NOMO-1 treated with dmso at 0.1 percent for 144 hours (cell line): ENCODE data around the gene PANX3.
"Not testable (repeated sequence)": the region's sequence is repeated elsewhere in the genome, so short reads cannot be mapped to it uniquely, and the experiment has no call there.

ENCODE experiments used
- DNase-seq: peaks from one replicate; lab custom pipeline; 2025; ENCODE audit not compliant: unreplicated experiment; lab: John Stamatoyannopoulos, UW

Gene PANX3

DNA sequence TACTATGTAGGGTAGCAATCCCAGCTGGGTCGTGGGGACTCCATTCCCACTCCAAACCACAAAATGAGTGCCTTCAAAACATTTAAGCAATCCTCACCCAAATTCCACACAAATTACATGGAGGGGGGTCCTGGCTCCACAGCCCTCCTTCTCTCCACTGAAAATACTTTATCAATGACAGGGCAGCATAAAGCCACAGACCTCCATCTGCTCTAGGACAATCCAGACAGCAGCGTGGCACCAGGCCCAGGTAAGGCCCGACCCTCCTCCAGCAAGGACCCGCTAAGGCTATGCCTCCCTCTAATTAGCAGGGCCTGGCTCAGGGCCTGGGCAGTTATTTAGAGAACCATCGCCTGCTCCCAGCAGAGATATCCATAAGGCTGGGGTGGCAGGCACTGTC lies at the start of gene PANX3:
PANX3 (plus strand) TSS at position 365 of the 400 bp plus-strand sequence. CDS start 129 bp downstream, outside the sequence.
- DNase-seq = no peak

DNA sequence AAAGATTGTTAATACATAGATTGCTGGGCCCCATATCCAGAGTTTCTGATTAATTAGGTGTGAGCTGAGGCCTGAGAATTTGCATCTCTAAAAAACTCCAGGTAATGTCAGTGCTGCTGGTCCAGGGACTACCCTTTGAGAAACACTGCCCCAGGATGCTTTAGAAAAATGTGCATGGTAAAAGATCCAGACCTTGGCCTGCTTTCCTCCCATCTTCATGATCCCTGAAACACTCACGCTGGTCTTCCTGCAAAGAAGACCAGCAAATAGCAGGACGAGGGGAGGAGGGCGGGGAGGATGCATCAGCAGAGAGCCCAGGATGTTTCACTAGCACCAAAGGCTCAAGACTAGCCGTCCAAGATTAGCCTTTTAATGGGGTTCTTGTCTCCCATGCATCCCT lies 41.5 kb upstream of the PANX3 start, which contains the start of gene OR8A1:
OR8A1 (plus strand) TSS at position 301 of the 400 bp plus-strand sequence. CDS start 123 bp downstream, outside the sequence.
- no peak for DNase-seq

DNA sequence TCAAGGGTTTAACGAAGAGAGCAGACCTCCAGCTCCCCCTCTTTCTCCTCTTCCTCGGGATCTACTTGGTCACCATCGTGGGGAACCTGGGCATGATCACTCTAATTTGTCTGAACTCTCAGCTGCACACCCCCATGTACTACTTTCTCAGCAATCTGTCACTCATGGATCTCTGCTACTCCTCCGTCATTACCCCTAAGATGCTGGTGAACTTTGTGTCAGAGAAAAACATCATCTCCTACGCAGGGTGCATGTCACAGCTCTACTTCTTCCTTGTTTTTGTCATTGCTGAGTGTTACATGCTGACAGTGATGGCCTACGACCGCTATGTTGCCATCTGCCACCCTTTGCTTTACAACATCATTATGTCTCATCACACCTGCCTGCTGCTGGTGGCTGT lies 41.1 kb upstream of the PANX3 start:
- DNase-seq = no peak

DNA sequence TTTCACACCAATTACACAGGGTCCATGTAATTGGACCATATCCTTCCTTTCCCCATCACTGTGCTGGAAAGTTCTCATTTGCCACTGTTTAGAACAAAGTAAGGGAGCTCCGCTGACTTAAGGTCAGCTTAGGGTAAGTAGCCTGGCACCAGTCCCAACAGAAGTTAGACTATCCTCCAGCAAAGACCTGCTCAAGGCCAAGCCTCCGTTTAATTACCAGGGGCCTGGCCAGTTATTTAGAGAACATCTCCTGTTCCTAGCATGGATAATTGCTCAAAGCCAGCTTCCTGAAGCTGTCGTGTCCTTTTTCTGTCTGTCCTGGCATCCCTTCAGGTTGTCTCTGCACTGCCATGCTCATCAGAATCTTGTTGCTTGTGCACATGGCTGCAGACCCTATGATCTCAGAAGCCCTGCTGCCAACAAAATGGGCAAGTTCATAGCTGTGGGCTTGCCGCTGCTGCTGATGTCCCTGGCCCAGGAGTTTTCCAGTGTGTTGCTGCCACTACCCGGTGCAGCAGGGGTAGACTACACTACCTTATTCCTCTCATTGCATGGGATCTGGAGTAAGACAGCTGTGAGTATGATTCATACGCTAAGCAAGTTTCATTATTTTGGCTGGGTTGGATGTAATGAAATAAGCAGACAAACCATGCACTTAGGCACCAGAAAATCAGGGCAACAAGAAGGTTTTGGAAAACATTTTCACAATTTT lies 33.4 kb upstream of the PANX3 start:
- DNase-seq = no peak

GRCh38 chr11:124578761-124579160 lies 32.5 kb upstream of the PANX3 start:
- no peak for DNase-seq

DNA sequence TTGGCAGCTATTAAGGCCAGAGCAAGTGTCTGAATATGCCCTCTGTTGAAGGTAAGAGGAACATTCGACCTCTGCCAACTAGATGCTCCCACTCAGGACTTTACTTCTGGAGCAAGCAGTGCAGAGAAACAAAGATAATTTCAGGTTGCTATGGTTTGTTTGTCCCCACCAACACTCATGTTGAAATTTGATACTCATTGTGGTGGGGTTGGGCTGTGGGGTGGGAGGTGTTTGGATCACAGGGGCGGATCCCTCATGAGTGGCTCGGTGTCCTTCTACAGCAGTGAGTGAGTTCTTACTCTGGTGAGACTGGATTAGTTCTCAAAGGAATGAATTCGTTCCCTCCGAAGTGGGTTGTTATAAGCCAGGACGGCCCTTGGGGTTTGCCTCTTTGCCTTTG lies 29.4 kb upstream of the PANX3 start:
- no peak for DNase-seq

DNA sequence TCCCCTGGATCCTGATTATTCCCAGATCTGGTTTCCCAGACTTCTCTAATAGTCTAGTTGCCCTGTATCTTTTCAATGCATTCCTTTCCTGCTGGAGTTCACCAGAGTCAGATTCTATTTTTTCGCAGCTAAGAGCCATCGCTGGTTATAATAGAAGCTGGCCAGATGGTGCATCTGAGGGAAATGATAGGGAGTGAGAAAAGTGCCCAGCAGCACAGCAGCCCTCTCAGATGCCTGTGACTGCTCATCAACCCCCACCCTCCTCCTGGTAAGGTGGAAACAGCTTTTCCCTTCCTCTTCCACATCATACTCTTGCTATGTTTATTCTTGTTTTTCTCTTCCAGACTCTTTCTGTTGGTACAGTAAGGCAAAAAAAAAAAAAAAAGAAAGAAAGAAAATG lies 28.7 kb upstream of the PANX3 start:
- DNase-seq = no peak

DNA sequence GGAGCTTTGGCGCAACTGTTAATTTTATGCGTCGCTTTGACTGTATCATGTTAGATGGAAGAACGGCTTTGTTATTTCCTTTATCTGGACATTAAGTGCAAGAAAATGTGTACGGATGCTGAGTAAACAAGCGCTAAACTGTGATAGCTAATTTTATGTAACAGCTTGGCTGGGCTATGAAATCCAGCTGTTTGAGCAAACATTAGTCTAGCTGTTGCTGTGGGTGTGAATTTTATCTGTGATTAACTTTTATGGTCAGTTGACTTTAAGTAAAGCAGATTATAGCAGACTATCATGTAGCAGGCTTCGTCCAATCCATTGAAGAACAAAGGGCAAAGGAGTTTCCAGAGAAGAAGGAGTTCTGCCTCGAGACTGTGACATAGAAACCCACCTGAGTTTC lies 27.4 kb upstream of the PANX3 start:
- no peak for DNase-seq

- DNase-seq = no peak
These were observed 26.4 kb upstream of the PANX3 start for GRCh38 chr11:124584681-124585372.

DNA sequence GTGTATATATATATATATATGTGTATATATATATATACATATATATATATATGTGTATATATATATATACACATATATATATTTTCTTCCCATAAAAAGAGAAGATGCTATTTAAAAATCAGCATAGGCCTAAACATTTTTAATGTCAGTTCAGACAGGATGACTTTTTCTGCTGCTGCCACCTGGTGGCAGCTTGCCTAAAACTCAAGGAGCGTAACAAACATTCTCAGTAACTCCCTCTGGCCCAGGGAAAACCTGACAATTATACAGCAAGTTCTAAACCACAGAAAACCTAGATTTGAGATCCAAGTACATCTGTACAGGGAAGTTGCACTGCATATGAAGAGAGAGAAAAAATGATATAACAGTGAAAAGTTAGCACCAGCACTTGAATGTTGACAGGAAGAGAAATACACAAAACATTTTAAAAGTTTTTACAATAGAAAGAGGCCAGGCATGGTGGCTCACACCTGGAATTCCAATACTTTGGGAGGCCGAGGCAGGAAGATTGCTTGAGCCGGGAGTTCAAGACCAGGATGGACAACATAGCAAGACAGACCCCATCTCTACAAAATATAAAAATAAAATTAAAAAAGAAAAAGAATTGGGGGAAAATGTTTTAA lies 24.9 kb upstream of the PANX3 start:
- no peak for DNase-seq

- DNase-seq = no peak
These were observed 19.8 kb upstream of the PANX3 start for GRCh38 chr11:124591430-124591829.

DNA sequence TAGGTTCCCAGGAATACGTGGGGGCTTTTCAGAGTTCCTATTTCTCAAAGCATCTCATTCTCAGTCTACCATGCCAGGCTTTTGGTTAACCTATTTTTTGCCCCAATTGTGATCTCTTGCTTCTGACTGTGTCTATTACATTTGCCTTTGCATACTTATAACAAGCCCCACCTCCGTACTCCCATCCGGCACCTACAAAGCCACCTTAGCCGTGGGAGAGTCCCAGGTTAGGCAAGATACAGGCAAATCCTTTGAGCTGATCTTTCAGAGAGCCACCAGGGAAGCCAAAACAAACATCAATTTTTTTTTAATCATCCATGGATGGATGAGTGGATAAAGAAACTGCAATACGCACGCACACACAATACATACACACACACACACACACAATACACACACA lies 18.6 kb upstream of the PANX3 start:
- no peak for DNase-seq

DNA sequence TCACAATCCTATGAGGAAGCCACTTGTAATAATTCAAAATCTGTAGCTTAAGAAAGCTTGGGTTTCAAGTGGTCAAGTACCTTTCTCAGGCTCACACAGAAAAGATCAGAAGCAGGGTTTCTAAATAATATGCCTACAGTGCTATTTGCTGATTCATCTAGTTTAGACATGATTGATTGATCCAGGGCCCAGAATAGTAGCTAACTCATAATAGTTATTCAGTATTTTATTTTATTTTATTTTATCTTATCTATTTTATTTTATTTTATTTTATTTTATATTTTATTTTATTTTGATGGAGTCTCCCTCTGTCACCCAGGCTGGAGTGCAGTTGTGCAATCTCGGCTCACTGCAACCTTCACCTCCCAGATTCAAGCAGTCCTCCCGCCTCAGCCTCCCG lies 15.9 kb upstream of the PANX3 start:
- DNase-seq = no peak

DNA sequence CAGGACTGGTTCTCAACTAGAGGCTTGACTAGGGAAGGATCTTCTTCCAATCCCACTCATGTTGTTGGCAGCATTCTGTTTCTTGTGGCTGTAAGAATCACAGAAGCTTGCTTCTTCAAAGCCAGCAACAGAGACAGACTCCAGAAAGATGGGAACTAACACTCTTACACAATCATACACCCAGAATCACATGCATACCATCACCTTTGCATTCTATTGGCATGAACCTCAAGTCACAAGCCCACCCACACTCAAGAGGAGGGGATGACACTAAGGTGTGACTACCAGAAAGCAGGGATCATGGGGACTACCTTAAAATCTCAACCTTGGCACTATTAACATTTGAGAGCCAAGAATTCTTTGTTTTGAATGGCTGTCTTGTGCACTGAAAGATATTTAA lies 13.6 kb upstream of the PANX3 start:
- DNase-seq = no peak

- DNase-seq = no peak
These were observed 10.5 kb upstream of the PANX3 start for GRCh38 chr11:124600621-124601320.

- no peak for DNase-seq
These were observed 9.0 kb upstream of the PANX3 start for GRCh38 chr11:124602193-124602592.

DNA sequence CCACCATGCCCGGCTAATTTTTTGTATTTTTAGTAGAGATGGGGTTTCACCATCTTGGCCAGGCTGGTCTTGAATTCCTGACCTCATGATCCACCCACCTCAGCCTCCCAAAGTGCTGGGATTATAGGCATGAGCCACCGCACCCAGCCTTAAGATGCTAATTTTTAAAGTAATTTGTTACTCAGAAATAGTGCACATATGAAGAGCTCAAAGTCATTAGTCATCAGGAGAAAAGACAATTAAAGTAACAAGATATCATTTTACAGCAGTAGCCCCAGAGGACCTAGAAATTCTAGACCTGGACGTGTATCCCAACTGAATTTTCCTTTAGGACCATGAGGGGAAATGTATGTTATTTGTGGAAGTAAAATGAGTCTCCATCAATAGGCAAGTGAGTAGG lies 8.5 kb upstream of the PANX3 start:
- not testable (repeated sequence) for DNase-seq

GRCh38 chr11:124605719-124606118 lies 5.5 kb upstream of the PANX3 start:
- DNase-seq = peak; percentile 40

GRCh38 chr11:124608147-124608546 lies 3.1 kb upstream of the PANX3 start:
- no peak for DNase-seq

DNA sequence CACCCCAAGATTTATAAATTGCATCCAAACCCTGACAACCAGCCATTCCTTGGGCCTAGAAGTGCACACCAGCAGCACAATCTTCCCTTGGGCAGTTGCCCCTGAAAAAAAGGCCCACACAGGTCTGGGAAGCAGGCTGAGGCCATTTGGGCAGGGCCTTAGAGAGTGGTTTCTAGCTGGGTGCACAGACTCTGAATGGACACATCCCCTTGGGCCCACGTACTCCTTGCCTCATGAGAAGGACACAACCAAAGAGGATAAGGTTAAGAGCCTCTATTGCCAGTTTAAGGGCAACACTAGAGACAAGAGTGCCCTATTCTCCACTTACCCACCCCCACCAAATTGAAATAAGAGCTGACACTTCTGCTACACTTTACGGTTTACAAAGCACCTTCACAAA lies 933 bp upstream of the PANX3 start:
- no peak for DNase-seq

GRCh38 chr11:124612045-124612444 lies 817 bp downstream of the PANX3 start:
- DNase-seq = no peak
